Measurements from ENCODE around the gene BRF1.

BRF1 gene

GRCh38 chr14:105247715-105248367, 53.0 kb downstream of the BRF1 start:
- no peaks in the 10 kb centered on the region for H3K9me3 ChIP-seq
- in situ Hi-C loops (cut with MboI; ENCODE audit: low sequenced_read_pairs), result no loop called here
- peaks cover 29% of the 10 kb centered on the region for H3K36me3 ChIP-seq (replicated peaks)
- peaks cover 8% of the 10 kb centered on the region for H3K4me1 ChIP-seq
- peak overlapping the region; percentile 41 for H3K4me3 ChIP-seq
- no peak for DNase-seq (ENCODE audit: low spot score in 2 of 2)
- no peaks in the 10 kb centered on the region for H3K27me3 ChIP-seq (ENCODE audit: low read depth)

- H3K36me3 ChIP-seq (replicated peaks), result peaks cover 24% of the 10 kb centered on the region
- no peaks in the 10 kb centered on the region for H3K27me3 ChIP-seq (ENCODE audit: low read depth)
- no peak for DNase-seq (ENCODE audit: low spot score in 2 of 2)
- in situ Hi-C loops (cut with MboI; ENCODE audit: low sequenced_read_pairs), result no loop called here
- H3K4me3 ChIP-seq, result no peak overlapping the region
- H3K4me1 ChIP-seq, result peaks cover 8% of the 10 kb centered on the region
- H3K9me3 ChIP-seq, result no peaks in the 10 kb centered on the region
Measured at GRCh38 chr14:105247026-105247425, 53.8 kb downstream of the BRF1 start.

- in situ Hi-C loops (cut with MboI; ENCODE audit: low sequenced_read_pairs), result no loop called here
- Histone ChIP-seq H3K4me1 (peaks cover 8% of the 10 kb centered on the region), H3K27me3 (ENCODE audit: low read depth) (no peaks in the 10 kb centered on the region), H3K9me3 (no peaks in the 10 kb centered on the region), H3K36me3 (replicated peaks) (peaks cover 15% of the 10 kb centered on the region), H3K4me3 (no peak overlapping the region)
- DNase-seq (ENCODE audit: low spot score in 2 of 2), result no peak
Measured at GRCh38 chr14:105244334-105244733, 56.5 kb downstream of the BRF1 start.

- Histone ChIP-seq H3K36me3 (replicated peaks) (peaks cover 9% of the 10 kb centered on the region; the same call in 1 of the 2 replicates), H3K9me3 (no peaks in the 10 kb centered on the region), H3K4me3 (no peak overlapping the region), H3K27me3 (ENCODE audit: low read depth) (no peaks in the 10 kb centered on the region), H3K4me1 (no peaks in the 10 kb centered on the region; the same call in 1 of the 2 replicates)
- in situ Hi-C loops (cut with MboI; ENCODE audit: low sequenced_read_pairs), result no loop called here
- no peak for DNase-seq (ENCODE audit: low spot score in 2 of 2)
Measured at GRCh38 chr14:105241641-105242040, 59.2 kb downstream of the BRF1 start.

- Histone ChIP-seq H3K36me3 (replicated peaks) (0 out of 2 replicates have a peak, but pooled peaks cover 4% of the 10 kb centered on the region), H3K4me3 (no peak overlapping the region), H3K27me3 (ENCODE audit: low read depth) (no peaks in the 10 kb centered on the region), H3K4me1 (no peaks in the 10 kb centered on the region), H3K9me3 (no peaks in the 10 kb centered on the region)
- DNase-seq (ENCODE audit: low spot score in 2 of 2), result no peak
- in situ Hi-C loops (cut with MboI; ENCODE audit: low sequenced_read_pairs), result no loop called here
Measured at GRCh38 chr14:105240811-105241576, 59.8 kb downstream of the BRF1 start.

- peaks cover 12% of the 10 kb centered on the region for H3K36me3 ChIP-seq (replicated peaks)
- no peaks in the 10 kb centered on the region for H3K9me3 ChIP-seq
- no peaks in the 10 kb centered on the region for H3K4me1 ChIP-seq
- no peaks in the 10 kb centered on the region for H3K27me3 ChIP-seq (ENCODE audit: low read depth)
- in situ Hi-C loops (cut with MboI; ENCODE audit: low sequenced_read_pairs), result no loop called here
- no peak for DNase-seq (ENCODE audit: low spot score in 2 of 2)
- no peak overlapping the region for H3K4me3 ChIP-seq
Measured at GRCh38 chr14:105229099-105229655, 71.6 kb downstream of the BRF1 start.

- in situ Hi-C loops (cut with MboI; ENCODE audit: low sequenced_read_pairs), result no loop called here
- Histone ChIP-seq H3K9me3 (no peaks in the 10 kb centered on the region), H3K4me3 (no peak overlapping the region), H3K4me1 (no peaks in the 10 kb centered on the region), H3K36me3 (replicated peaks) (peaks cover 16% of the 10 kb centered on the region), H3K27me3 (ENCODE audit: low read depth) (no peaks in the 10 kb centered on the region)
- DNase-seq (ENCODE audit: low spot score in 2 of 2), result no peak
Measured at GRCh38 chr14:105228562-105228961, 72.2 kb downstream of the BRF1 start.

- Histone ChIP-seq H3K4me3 (no peak overlapping the region), H3K9me3 (no peaks in the 10 kb centered on the region), H3K4me1 (no peaks in the 10 kb centered on the region), H3K36me3 (replicated peaks) (peaks cover 16% of the 10 kb centered on the region), H3K27me3 (ENCODE audit: low read depth) (no peaks in the 10 kb centered on the region)
- DNase-seq (ENCODE audit: low spot score in 2 of 2), result no peak
- in situ Hi-C loops (cut with MboI; ENCODE audit: low sequenced_read_pairs), result no loop called here
Measured at GRCh38 chr14:105227346-105227745, 73.5 kb downstream of the BRF1 start.

GRCh38 chr14:105226198-105226597, 74.6 kb downstream of the BRF1 start:
- no peaks in the 10 kb centered on the region for H3K27me3 ChIP-seq (ENCODE audit: low read depth)
- in situ Hi-C loops (cut with MboI; ENCODE audit: low sequenced_read_pairs), result no loop called here
- H3K36me3 ChIP-seq (replicated peaks), result peaks cover 20% of the 10 kb centered on the region
- no peak overlapping the region for H3K4me3 ChIP-seq
- no peaks in the 10 kb centered on the region for H3K9me3 ChIP-seq
- no peak for DNase-seq (ENCODE audit: low spot score in 2 of 2)
- no peaks in the 10 kb centered on the region for H3K4me1 ChIP-seq

GRCh38 chr14:105224845-105225570, 75.8 kb downstream of the BRF1 start:
- in situ Hi-C loops (cut with MboI; ENCODE audit: low sequenced_read_pairs), result no loop called here
- no peaks in the 10 kb centered on the region for H3K27me3 ChIP-seq (ENCODE audit: low read depth)
- no peaks in the 10 kb centered on the region for H3K9me3 ChIP-seq
- no peak overlapping the region for H3K4me3 ChIP-seq
- DNase-seq (ENCODE audit: low spot score in 2 of 2), result no peak
- peaks cover 22% of the 10 kb centered on the region for H3K36me3 ChIP-seq (replicated peaks)
- H3K4me1 ChIP-seq, result no peaks in the 10 kb centered on the region

- H3K36me3 ChIP-seq (replicated peaks), result peaks cover 31% of the 10 kb centered on the region
- in situ Hi-C loops (cut with MboI; ENCODE audit: low sequenced_read_pairs), result no loop called here
- DNase-seq (ENCODE audit: low spot score in 2 of 2), result no peak
- no peak overlapping the region for H3K4me3 ChIP-seq
- H3K9me3 ChIP-seq, result no peaks in the 10 kb centered on the region
- H3K4me1 ChIP-seq, result no peaks in the 10 kb centered on the region
- H3K27me3 ChIP-seq (ENCODE audit: low read depth), result no peaks in the 10 kb centered on the region
Measured at GRCh38 chr14:105223770-105224544, 76.8 kb downstream of the BRF1 start.

GRCh38 chr14:105223260-105223659, 77.5 kb downstream of the BRF1 start:
- no peak for DNase-seq (ENCODE audit: low spot score in 2 of 2)
- peaks cover 36% of the 10 kb centered on the region for H3K36me3 ChIP-seq (replicated peaks)
- H3K9me3 ChIP-seq, result no peaks in the 10 kb centered on the region
- no peaks in the 10 kb centered on the region for H3K4me1 ChIP-seq
- no peak overlapping the region for H3K4me3 ChIP-seq
- H3K27me3 ChIP-seq (ENCODE audit: low read depth), result no peaks in the 10 kb centered on the region
- in situ Hi-C loops (cut with MboI; ENCODE audit: low sequenced_read_pairs), result no loop called here

- in situ Hi-C loops (cut with MboI; ENCODE audit: low sequenced_read_pairs), result no loop called here
- DNase-seq (ENCODE audit: low spot score in 2 of 2), result no peak
- Histone ChIP-seq H3K27me3 (ENCODE audit: low read depth) (no peaks in the 10 kb centered on the region), H3K9me3 (no peaks in the 10 kb centered on the region), H3K4me1 (no peaks in the 10 kb centered on the region), H3K4me3 (no peak overlapping the region), H3K36me3 (replicated peaks) (peaks cover 36% of the 10 kb centered on the region)
Measured at GRCh38 chr14:105221598-105222178, 79.1 kb downstream of the BRF1 start.

Data from HAP-1 (cell line).